HL-60 (cell line): ENCODE measurements around the gene TREM2.

Source experiments
- DNase-seq, 2 experiments: peaks; one replicate each; pipeline ENCODE4 v3.0.0-alpha.2; 2010 to 2020; ENCODE audit warnings: low read depth in 1 of 2, low spot score in 1 of 2
- H3K27ac ChIP-seq: fragments of 250-450 bp; sonication (Bioruptor Pico); replicated peaks from 2 replicates; pipeline ENCODE4 v1.5.1; 2020; ENCODE audit warnings: mild to moderate bottlenecking, moderate library complexity
- H3K27me3 ChIP-seq: fragments of 250-450 bp; sonication (Bioruptor Pico); 2 replicates; pipeline ENCODE4 v1.5.1; 2021; ENCODE audit warnings: mild to moderate bottlenecking, moderate library complexity; ENCODE audit not compliant: insufficient read depth, poor library complexity, severe bottlenecking
- H3K4me3 ChIP-seq: replicated peaks from 2 replicates; pipeline ENCODE4 v1.5.1; 2011; ENCODE audit warnings: mild to moderate bottlenecking, control low read depth, low read length; ENCODE audit not compliant: insufficient read depth
- GABPA ChIP-seq: IDR thresholded peaks from 2 replicates; pipeline ENCODE4 v1.6.1; 2012; ENCODE audit warnings: low read depth
- POLR2AphosphoS5 ChIP-seq: IDR thresholded peaks from 2 replicates; pipeline ENCODE4 v1.6.1; 2012; ENCODE audit warnings: low read depth
- SPI1 ChIP-seq: IDR thresholded peaks from 2 replicates; pipeline ENCODE4 v1.6.1; 2012; ENCODE audit warnings: low read depth, mild to moderate bottlenecking, borderline replicate concordance
- TF ChIP-seq, protein P1 (sequence below): IDR thresholded peaks from one replicate; pipeline ENCODE4 v1.5.1; 2011; ENCODE audit warnings: low read length, control low read depth, inconsistent platforms; ENCODE audit not compliant: insufficient read depth
- TF ChIP-seq, protein P2 (sequence below): IDR thresholded peaks from 2 replicates; pipeline ENCODE4 v1.6.1; 2012; ENCODE audit warnings: low read depth; ENCODE audit not compliant: insufficient replicate concordance

Gene TREM2

DNA sequence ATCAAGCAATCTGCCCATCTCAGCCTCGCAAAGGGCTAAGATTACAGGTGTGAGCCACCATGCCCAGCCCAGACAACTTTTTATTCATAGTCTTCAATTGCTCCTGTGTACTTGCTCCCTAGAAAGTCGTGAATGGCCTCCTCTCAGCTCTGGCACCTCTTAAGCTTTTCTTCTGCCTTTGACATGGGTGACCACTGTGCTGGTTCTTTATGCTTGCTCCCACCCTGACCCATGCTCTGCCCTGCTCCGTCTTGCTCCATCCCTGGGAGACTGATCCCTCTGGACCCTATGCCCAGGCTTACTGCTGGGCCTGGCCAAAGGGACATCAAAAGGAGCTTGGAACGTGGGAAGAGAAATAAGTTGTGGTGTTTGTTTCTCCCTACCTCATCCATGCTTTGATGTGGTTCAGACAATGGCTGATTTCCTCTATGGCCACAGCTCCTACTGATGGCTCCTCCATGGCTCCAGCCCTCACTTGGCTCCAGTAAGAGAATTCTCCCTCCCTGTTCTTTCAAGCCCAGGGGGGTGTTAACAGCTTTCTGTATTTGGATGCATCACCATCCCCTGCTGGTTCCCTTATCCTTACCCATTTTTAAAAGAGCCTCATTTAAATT, 7.7 kb upstream of the TREM2 start:
- TF ChIP-seq, protein P1, sequence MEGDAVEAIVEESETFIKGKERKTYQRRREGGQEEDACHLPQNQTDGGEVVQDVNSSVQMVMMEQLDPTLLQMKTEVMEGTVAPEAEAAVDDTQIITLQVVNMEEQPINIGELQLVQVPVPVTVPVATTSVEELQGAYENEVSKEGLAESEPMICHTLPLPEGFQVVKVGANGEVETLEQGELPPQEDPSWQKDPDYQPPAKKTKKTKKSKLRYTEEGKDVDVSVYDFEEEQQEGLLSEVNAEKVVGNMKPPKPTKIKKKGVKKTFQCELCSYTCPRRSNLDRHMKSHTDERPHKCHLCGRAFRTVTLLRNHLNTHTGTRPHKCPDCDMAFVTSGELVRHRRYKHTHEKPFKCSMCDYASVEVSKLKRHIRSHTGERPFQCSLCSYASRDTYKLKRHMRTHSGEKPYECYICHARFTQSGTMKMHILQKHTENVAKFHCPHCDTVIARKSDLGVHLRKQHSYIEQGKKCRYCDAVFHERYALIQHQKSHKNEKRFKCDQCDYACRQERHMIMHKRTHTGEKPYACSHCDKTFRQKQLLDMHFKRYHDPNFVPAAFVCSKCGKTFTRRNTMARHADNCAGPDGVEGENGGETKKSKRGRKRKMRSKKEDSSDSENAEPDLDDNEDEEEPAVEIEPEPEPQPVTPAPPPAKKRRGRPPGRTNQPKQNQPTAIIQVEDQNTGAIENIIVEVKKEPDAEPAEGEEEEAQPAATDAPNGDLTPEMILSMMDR = no peak
- TF ChIP-seq GABPA = no peak
- TF ChIP-seq POLR2AphosphoS5 = no peak
- TF ChIP-seq, protein P2, sequence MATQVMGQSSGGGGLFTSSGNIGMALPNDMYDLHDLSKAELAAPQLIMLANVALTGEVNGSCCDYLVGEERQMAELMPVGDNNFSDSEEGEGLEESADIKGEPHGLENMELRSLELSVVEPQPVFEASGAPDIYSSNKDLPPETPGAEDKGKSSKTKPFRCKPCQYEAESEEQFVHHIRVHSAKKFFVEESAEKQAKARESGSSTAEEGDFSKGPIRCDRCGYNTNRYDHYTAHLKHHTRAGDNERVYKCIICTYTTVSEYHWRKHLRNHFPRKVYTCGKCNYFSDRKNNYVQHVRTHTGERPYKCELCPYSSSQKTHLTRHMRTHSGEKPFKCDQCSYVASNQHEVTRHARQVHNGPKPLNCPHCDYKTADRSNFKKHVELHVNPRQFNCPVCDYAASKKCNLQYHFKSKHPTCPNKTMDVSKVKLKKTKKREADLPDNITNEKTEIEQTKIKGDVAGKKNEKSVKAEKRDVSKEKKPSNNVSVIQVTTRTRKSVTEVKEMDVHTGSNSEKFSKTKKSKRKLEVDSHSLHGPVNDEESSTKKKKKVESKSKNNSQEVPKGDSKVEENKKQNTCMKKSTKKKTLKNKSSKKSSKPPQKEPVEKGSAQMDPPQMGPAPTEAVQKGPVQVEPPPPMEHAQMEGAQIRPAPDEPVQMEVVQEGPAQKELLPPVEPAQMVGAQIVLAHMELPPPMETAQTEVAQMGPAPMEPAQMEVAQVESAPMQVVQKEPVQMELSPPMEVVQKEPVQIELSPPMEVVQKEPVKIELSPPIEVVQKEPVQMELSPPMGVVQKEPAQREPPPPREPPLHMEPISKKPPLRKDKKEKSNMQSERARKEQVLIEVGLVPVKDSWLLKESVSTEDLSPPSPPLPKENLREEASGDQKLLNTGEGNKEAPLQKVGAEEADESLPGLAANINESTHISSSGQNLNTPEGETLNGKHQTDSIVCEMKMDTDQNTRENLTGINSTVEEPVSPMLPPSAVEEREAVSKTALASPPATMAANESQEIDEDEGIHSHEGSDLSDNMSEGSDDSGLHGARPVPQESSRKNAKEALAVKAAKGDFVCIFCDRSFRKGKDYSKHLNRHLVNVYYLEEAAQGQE = no peak
- TF ChIP-seq SPI1 = no peak
- no peaks in the 10 kb centered on the region for H3K27me3 ChIP-seq
- H3K27ac ChIP-seq = no peak overlapping the region
- H3K4me3 ChIP-seq = no peak overlapping the region
- DNase-seq = no peak

DNA sequence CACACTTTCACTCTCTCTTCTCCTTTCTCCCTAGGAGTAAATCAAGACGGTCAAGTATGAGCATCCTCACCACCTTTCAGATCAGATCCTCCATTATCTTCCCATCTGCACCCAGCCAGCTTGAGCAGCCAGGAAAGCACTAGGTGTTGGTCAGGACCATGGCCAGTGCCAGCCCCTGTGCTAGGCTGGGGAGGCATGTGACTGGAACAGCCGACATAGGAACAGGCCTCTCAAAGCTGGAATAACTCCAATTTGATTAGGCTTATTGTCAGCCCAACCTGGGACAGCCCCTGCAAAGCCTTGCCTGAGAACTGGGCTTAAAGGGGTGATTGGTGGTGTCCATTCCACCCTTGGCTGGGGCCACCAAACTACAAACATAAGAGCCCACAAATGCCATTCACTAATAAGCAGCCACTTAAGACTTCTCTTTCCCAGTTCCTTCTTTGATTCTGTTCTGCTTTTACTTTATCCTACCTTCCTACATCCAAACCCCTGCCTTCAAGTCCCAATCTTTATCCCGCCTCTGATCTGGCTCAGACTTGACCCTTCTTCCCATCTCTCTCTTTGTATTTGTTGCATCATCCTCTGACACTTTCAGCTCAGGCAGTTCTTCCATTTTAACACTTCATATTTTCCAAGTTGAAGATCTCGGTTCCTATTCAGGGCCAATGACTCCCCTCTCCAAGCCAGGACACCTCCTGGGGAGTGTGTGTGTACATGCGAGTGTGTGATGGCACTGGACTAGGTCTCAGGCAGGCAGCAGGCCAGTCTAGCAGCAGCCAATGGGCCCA, 4.5 kb upstream of the TREM2 start:
- H3K27me3 ChIP-seq = no peaks in the 10 kb centered on the region
- no peak for TF ChIP-seq POLR2AphosphoS5
- TF ChIP-seq, protein P1 = no peak
- TF ChIP-seq GABPA = no peak
- TF ChIP-seq SPI1 = 0 out of 2 replicates have a peak, but pooled peaks have one; percentile 1
- TF ChIP-seq, protein P2 = peak; percentile 97
- DNase-seq = no peak
- H3K27ac ChIP-seq = no peak overlapping the region
- H3K4me3 ChIP-seq = no peak overlapping the region

DNA sequence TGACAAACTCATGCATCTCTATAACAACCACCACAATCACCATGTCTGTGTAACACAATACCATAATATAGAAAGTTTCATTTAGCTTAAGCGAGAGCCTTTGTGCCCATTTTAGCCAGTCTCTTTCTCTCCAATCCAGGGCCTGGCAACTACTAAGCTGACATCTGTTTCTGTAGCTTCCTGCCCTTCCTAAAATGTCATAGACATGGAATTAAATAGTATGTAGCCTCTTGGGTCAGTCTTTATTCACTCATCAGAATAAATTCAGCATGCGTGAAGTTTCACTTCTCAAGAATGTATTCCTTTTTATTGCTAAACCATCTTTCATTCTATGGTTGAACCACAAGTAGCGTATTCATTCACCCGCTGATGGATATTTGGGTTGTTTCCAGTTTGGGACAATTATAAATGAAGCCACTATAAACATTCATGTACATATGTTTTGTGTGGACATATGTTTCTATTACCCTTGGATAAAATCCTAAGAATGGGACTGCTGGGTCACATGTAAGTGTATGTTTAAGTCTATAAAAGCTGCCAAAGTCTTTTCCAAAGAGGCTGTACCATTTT, 1.7 kb upstream of the TREM2 start:
- no peaks in the 10 kb centered on the region for H3K27me3 ChIP-seq
- TF ChIP-seq POLR2AphosphoS5 (no peak), GABPA (no peak), SPI1 (no peak)
- TF ChIP-seq, protein P1 = no peak
- DNase-seq = no peak
- no peak overlapping the region for H3K27ac ChIP-seq
- H3K4me3 ChIP-seq = no peak overlapping the region
